Measurements from ENCODE around the gene SNIP1. TPM values are rescaled to one million over a fixed set of nuclear protein-coding genes. Genes with fewer than 3 reads are reported as not detected.

The SNIP1 gene
- total RNA-seq, 1 donor from 2014 or later, result 21.4 TPM

DNA sequence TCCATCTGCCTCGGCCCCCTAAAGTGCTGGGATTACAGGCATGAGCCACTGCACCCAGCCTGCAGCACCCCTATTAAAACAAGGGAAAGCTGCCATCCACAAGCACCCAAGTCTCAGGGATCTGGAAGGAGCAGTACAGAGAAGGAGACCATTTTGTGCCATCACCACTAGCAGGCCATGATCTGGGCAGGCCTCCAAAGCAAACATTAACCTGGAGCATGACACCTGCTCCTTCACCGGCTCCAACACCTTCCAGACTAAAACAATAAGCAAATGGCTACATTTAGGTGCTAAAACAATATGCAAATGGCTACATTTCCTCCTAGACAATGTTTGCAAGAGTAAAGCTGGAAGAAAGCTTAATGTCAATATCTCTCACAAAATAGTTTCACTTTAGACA is 56.3 kb downstream of the SNIP1 start:
- H3K9me3 Mint-ChIP-seq (ENCODE audit: unreplicated experiment), result no peaks in the 10 kb centered on the region
- H3K27ac Mint-ChIP-seq (ENCODE audit: unreplicated experiment), result no peak overlapping the region
- no peaks in the 10 kb centered on the region for H3K4me1 Mint-ChIP-seq (ENCODE audit: unreplicated experiment)
- TF ChIP-seq, protein P1, sequence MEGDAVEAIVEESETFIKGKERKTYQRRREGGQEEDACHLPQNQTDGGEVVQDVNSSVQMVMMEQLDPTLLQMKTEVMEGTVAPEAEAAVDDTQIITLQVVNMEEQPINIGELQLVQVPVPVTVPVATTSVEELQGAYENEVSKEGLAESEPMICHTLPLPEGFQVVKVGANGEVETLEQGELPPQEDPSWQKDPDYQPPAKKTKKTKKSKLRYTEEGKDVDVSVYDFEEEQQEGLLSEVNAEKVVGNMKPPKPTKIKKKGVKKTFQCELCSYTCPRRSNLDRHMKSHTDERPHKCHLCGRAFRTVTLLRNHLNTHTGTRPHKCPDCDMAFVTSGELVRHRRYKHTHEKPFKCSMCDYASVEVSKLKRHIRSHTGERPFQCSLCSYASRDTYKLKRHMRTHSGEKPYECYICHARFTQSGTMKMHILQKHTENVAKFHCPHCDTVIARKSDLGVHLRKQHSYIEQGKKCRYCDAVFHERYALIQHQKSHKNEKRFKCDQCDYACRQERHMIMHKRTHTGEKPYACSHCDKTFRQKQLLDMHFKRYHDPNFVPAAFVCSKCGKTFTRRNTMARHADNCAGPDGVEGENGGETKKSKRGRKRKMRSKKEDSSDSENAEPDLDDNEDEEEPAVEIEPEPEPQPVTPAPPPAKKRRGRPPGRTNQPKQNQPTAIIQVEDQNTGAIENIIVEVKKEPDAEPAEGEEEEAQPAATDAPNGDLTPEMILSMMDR (IDR thresholded peaks at IDR 0.05; ENCODE audit: unreplicated experiment), result no peak
- no peak overlapping the region for H3K4me3 Mint-ChIP-seq (ENCODE audit: unreplicated experiment)
- H3K27me3 Mint-ChIP-seq (ENCODE audit: unreplicated experiment), result no peaks in the 10 kb centered on the region
- DNase-seq (ENCODE audit: low spot score), result no peak
- peaks cover 17% of the 10 kb centered on the region for H3K36me3 Mint-ChIP-seq (ENCODE audit: low read depth, unreplicated experiment)

DNA sequence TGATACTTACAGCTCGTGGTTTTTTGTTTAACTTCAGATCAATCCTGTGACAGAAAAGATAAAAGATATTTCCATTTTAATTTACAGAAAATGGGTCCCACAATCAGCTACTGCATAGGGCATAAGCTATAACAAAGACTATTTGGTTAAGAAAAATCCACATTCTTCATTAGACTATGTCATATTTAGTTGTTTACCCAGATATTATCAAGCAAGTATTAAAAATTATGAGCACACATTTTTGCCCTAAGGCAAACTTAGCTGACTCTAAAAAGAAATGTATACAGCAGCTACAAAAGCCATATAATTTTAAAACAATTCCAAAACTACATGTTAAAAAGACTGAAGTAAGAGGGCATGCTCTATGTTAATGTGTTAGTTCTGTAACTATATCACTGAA is 58.2 kb downstream of the SNIP1 start:
- no peak overlapping the region for H3K4me3 Mint-ChIP-seq (ENCODE audit: unreplicated experiment)
- no peak for DNase-seq (ENCODE audit: low spot score)
- H3K36me3 Mint-ChIP-seq (ENCODE audit: low read depth, unreplicated experiment), result peaks cover 16% of the 10 kb centered on the region
- no peaks in the 10 kb centered on the region for H3K9me3 Mint-ChIP-seq (ENCODE audit: unreplicated experiment)
- no peaks in the 10 kb centered on the region for H3K27me3 Mint-ChIP-seq (ENCODE audit: unreplicated experiment)
- H3K27ac Mint-ChIP-seq (ENCODE audit: unreplicated experiment), result no peak overlapping the region
- H3K4me1 Mint-ChIP-seq (ENCODE audit: unreplicated experiment), result no peaks in the 10 kb centered on the region
- TF ChIP-seq, protein P1 (IDR thresholded peaks at IDR 0.05; ENCODE audit: unreplicated experiment), result no peak

DNA sequence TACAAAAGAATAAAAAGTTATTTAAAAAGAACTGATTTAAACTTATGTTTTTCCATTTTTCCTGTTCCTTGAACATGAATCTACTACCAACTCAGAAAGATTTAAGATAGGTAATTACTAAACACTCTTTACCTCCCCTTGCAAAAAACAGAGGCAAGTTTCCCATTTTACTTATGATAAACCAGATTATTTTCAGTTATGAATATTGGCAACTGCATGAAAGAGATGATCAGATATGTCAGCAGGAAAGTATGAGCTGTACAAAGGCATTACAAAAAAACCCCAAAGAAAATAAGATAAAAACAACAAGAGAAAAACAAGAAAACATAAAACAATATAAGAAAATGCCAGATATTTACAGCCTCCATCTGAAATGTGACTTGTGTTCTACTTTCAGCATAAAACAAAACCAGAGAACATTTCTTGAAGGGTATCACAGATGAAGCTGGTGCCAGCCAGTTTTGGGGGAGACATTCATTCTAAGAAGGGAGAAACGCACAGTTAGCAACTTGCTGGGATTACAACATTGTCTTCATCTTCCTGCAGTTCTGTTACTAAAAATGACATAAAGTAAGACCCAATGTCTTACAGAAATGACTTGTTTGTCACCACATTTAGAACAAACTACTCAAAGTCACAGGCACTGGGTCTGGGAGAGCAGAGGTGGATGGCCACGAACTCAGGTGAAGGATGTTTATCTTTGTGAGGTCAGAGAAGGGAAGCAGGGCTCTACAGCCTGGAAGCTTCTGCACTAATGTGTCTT is 60.6 kb downstream of the SNIP1 start:
- Mint-ChIP-seq H3K9me3 (ENCODE audit: unreplicated experiment) (no peaks in the 10 kb centered on the region), H3K27ac (ENCODE audit: unreplicated experiment) (no peak overlapping the region)
- TF ChIP-seq, protein P1 (IDR thresholded peaks at IDR 0.05; ENCODE audit: unreplicated experiment), result no peak

DNA sequence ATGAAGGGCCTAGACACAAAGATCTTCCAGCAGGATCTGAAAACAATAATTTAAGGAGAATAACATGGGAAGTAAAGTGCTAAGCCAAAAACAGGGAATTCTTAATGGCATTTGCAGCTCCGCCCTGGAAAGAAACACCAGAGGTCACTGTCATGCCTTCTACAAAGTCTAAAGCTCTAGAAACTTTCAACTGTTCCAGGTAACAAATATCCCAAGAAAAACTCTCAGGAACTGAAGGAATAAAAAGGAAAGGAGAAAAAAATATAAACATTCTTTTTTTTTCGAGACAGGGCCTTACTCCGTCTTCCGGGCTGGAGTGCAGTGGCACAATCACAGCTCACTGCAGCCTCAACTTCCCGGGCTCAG is 66.5 kb downstream of the SNIP1 start:
- no peak overlapping the region for H3K27ac Mint-ChIP-seq (ENCODE audit: unreplicated experiment)

More for the DNA sequence above, 60.6 kb downstream of the SNIP1 start:
- Mint-ChIP-seq H3K4me1 (ENCODE audit: unreplicated experiment) (peaks cover 3% of the 10 kb centered on the region), H3K4me3 (ENCODE audit: unreplicated experiment) (no peak overlapping the region), H3K36me3 (ENCODE audit: low read depth, unreplicated experiment) (peaks cover 19% of the 10 kb centered on the region), H3K27me3 (ENCODE audit: unreplicated experiment) (no peaks in the 10 kb centered on the region)
- no peak for DNase-seq (ENCODE audit: low spot score)

More for the DNA sequence above, 66.5 kb downstream of the SNIP1 start:
- H3K4me3 Mint-ChIP-seq (ENCODE audit: unreplicated experiment), result peak overlapping the region; percentile 23
- no peaks in the 10 kb centered on the region for H3K9me3 Mint-ChIP-seq (ENCODE audit: unreplicated experiment)
- H3K36me3 Mint-ChIP-seq (ENCODE audit: low read depth, unreplicated experiment), result peaks cover 14% of the 10 kb centered on the region
- TF ChIP-seq, protein P1 (IDR thresholded peaks at IDR 0.05; ENCODE audit: unreplicated experiment), result no peak
- H3K4me1 Mint-ChIP-seq (ENCODE audit: unreplicated experiment), result peaks cover 14% of the 10 kb centered on the region
- no peak for DNase-seq (ENCODE audit: low spot score)
- peaks cover 1% of the 10 kb centered on the region for H3K27me3 Mint-ChIP-seq (ENCODE audit: unreplicated experiment)

Measured in endothelial cell (in vitro differentiated cells).